ENCODE measurements around the gene GDA. TPM values are rescaled to one million over a fixed set of nuclear protein-coding genes. Genes with fewer than 3 reads are reported as not detected.
A peak's percentile ranks its signal among the peaks of the same experiment; 100 is the strongest.

The GDA gene
- total RNA-seq, 1 experiment from 2014 or later = 49.4 TPM

GRCh38 chr9:72139226-72139625, 10.0 kb upstream of the GDA start:
- peak overlapping the region in 1 of 2 experiments; percentile 18; a peak in 2 of 4 replicates for H3K4me3 ChIP-seq (replicated peaks in 1 of 2; ENCODE audit: low read depth in 1 of 2, low read length in 2 of 2)
- H3K27ac ChIP-seq (ENCODE audit: low read depth, low read length) = peak overlapping the region; percentile 48; the same call in 1 of the 2 replicates
- no peaks in the 10 kb centered on the region for H4K20me1 ChIP-seq (ENCODE audit: insufficient read depth)
- no peaks in the 10 kb centered on the region for H3K9me3 ChIP-seq (ENCODE audit: control insufficient read depth in 1 of 2, insufficient read depth in 1 of 2, low read depth in 1 of 2, low read length in 2 of 2)
- H3K4me1 ChIP-seq (ENCODE audit: control insufficient read depth in 1 of 2, insufficient read depth in 2 of 2, low read length in 2 of 2) = peaks cover 28 to 51% of the 10 kb centered on the region in 2 experiments
- no peak overlapping the region for H2AFZ ChIP-seq (ENCODE audit: low read depth, low read length, poor library complexity, severe bottlenecking)
- H3K79me2 ChIP-seq (ENCODE audit: insufficient read depth, low read length) = no peaks in the 10 kb centered on the region
- BruUV-seq (replicated peaks) = no TSS peak
- DNase-seq (ENCODE audit: low read depth, low spot score) = no peak
- no peaks in the 10 kb centered on the region for H3K9me2 ChIP-seq (ENCODE audit: insufficient read depth)
- ATAC-seq = peak; percentile 68
- POLR2A ChIA-PET = interaction anchor here (1.4 kb wide), 1 partner anchor 10 kb away, joined by 3 read pairs; the partner anchor contains the start of gene GDA
- H3K27me3 ChIP-seq (ENCODE audit: insufficient read depth, low read length) = no peaks in the 10 kb centered on the region
- RAD21 ChIA-PET (ENCODE audit: low non-redundant PET in 1 of 2, low total read pairs in 2 of 2, uncharacterized antibody in 2 of 2, unreplicated experiment in 2 of 2) = no interaction called here
- intact Hi-C loops (cut with micrococcal nuclease) = no loop called here
- TF ChIP-seq POLR2A (IDR thresholded peaks at IDR 0.05; ENCODE audit: borderline replicate concordance, extremely low read depth, insufficient read depth, insufficient read length) (no peak), SIN3A (IDR thresholded peaks at IDR 0.05; ENCODE audit: low read depth) (no peak), JUND (IDR thresholded peaks at IDR 0.05) (peak; percentile 62; the same call in 1 of the 2 replicates), CTCF (IDR thresholded peaks at IDR 0.05 in 2 of 3, conservative IDR thresholded peaks at IDR 0.05 in 1 of 3; ENCODE audit: borderline replicate concordance in 1 of 3, insufficient read depth in 1 of 3, low read depth in 2 of 3, low read length in 2 of 3) (no peak), POLR2AphosphoS5 (IDR thresholded peaks at IDR 0.05; ENCODE audit: low read depth, low read length) (no peak), CEBPB (IDR thresholded peaks at IDR 0.05; ENCODE audit: low read depth) (no peak), CBX3 (IDR thresholded peaks at IDR 0.05; ENCODE audit: low read depth) (0 out of 2 replicates have a peak, but pooled peaks have one; percentile 65), SRF (IDR thresholded peaks at IDR 0.05; ENCODE audit: low read depth) (peak; percentile 65; the same call in 1 of the 2 replicates), FOSL1 (IDR thresholded peaks at IDR 0.05; ENCODE audit: low read depth) (peak; percentile 59; the same call in 1 of the 2 replicates), SP1 (IDR thresholded peaks at IDR 0.05; ENCODE audit: low read depth) (peak; percentile 55; the same call in 1 of the 2 replicates), ATF3 (IDR thresholded peaks at IDR 0.05) (no peak), EZH2 (IDR thresholded peaks at IDR 0.05) (no peak)
- peak overlapping the region; percentile 30 for H3K9ac ChIP-seq (ENCODE audit: low read length)
- peak overlapping the region; percentile 65 for H3K4me2 ChIP-seq (ENCODE audit: low read length)
- H3K36me3 ChIP-seq (ENCODE audit: control insufficient read depth in 1 of 2, insufficient read depth in 2 of 2, low read length in 2 of 2) = no peaks in the 10 kb centered on the region
- CTCF ChIA-PET = no interaction called here
